Caki2 (cell line): ENCODE results near the gene COL10A1. TPM values are rescaled to one million over a fixed set of nuclear protein-coding genes. Genes with fewer than 3 reads are reported as not detected.

Experiments used
- DNase-seq: peaks from one replicate; pipeline ENCODE4 v3.0.0-alpha.2; 2015; ENCODE audit warnings: low read depth
- in situ Hi-C: cut with HindIII; loops from 2 replicates; pipeline ENCODE4 v1.10.0; 2016; ENCODE audit warnings: low sequenced_read_pairs, low pct_unique_long_range_greater_than_20kb, mixed read lengths
- total RNA-seq: library from RNA; depleted of rRNA; stranded (reverse); fragments of >200 nt; shearing (Covaris generic); gene quantifications from 2 replicates; pipeline ENCODE4 v1.2.3, GENCODE V29; 2014; ENCODE audit warnings: low replicate concordance

COL10A1 gene
- total RNA-seq, 1 experiment from 2014 or later, result not detected

- in situ Hi-C loops, result no loop called here
- no peak for DNase-seq
Measured at GRCh38 chr6:116136373-116136772, 10.4 kb upstream of the COL10A1 start.

- in situ Hi-C loops, result no loop called here
- no peak for DNase-seq
Measured at GRCh38 chr6:116133453-116133852, 7.5 kb upstream of the COL10A1 start.

- DNase-seq, result no peak
- in situ Hi-C loops, result no loop called here
Measured at GRCh38 chr6:116127771-116128493, 2.0 kb upstream of the COL10A1 start.

DNA sequence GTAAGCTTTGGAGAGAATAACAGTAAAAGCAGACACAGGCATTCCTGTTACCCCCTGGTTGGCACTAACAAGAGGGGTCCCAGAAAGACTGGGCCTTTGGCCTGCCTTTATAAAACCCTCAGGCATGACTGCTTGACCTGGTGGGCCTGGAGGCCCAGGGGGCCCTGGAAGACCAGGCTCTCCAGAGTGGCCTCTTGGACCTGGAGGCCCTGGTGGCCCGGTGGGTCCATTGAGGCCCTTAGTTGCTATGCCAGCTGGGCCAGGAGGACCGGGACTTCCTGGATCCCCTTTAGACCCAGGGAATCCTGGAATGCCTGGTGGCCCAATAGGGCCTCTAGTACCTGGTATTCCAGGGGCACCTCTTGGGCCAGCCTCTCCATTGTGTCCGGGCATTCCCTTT, 5.5 kb downstream of the COL10A1 start:
- no peak for DNase-seq
- in situ Hi-C loops, result no loop called here

GRCh38 chr6:116118608-116119007, 7.3 kb downstream of the COL10A1 start:
- DNase-seq, result no peak
- in situ Hi-C loops, result no loop called here

GRCh38 chr6:116115781-116116180, 10.2 kb downstream of the COL10A1 start:
- DNase-seq, result no peak
- in situ Hi-C loops, result no loop called here

GRCh38 chr6:116113386-116113785, 12.5 kb downstream of the COL10A1 start:
- no peak for DNase-seq
- in situ Hi-C loops, result no loop called here

DNA sequence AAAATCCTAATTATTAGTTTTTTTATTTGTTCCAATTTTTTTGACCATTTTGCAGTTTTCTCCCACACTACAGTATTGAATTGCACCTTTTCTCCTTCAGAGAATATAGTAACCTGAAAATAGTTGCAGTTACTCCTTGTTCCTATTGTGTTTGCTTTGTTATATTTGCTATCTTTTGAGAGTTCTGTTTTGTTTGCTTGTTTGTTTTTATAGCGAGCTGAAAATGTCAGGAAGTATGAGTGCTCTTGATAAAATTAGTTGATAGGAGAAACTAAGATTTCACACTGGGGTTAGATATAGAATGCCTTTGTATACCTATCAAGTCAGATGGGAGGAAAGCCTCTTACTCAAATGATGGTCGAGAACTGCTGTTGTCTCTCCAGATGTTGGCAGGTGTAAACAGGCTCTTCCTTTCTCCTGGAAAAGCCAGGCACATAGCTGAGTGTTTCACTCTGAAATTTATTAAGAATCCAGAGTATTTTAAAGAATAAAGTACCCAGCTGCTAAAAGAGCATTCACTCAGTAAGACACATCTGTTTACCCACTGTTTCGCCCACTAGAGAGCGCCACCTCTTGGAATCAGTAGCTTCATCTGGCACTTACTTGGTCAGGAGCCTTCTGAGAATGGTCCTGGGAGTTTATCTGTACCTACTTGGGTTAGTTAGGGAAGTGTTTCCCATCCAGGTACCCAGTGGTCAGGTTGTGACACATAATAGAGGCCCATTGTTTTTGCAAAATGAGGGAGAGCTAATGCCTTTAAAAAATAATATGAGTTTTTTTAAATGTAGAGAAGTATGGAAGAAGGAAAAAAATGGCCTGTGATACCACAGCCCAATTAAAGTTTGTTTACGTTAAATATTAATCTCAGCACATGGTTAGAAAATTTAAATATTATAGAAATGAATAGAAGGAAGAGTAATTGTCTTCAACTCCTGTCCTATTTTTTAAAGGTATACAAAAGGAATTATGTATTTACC, 14.1 kb downstream of the COL10A1 start:
- in situ Hi-C loops, result no loop called here
- DNase-seq, result no peak

- in situ Hi-C loops, result no loop called here
- no peak for DNase-seq
Measured at GRCh38 chr6:116108836-116109235, 17.1 kb downstream of the COL10A1 start.

- no peak for DNase-seq
- in situ Hi-C loops, result no loop called here
Measured at GRCh38 chr6:116106146-116106545, 19.8 kb downstream of the COL10A1 start.

GRCh38 chr6:116105247-116105646, 20.7 kb downstream of the COL10A1 start:
- in situ Hi-C loops, result no loop called here
- DNase-seq, result no peak

DNA sequence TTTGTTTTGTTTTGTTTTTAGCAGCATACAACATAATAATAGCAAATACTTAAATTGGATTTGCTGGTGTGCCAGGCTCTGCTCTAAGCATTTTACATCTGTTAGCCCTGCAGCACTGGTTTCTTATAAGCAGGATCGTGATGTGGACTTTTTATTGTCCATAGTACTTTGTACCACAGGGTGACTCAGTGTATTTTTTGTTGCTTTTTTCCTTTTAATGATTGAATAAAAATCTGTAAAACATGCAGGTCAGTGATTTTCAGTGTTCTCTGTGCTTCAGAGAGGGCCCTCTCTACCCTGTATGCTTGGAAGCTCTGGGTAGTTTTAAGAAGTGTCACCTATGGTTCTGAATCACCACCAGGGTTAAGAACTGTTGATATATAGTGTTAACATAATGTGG, 21.3 kb downstream of the COL10A1 start:
- DNase-seq, result no peak
- in situ Hi-C loops, result no loop called here

- DNase-seq, result no peak
- in situ Hi-C loops, result no loop called here
Measured at GRCh38 chr6:116102873-116103272, 23.1 kb downstream of the COL10A1 start.

- no peak for DNase-seq
- in situ Hi-C loops, result no loop called here
Measured at GRCh38 chr6:116101790-116102189, 24.1 kb downstream of the COL10A1 start.

DNA sequence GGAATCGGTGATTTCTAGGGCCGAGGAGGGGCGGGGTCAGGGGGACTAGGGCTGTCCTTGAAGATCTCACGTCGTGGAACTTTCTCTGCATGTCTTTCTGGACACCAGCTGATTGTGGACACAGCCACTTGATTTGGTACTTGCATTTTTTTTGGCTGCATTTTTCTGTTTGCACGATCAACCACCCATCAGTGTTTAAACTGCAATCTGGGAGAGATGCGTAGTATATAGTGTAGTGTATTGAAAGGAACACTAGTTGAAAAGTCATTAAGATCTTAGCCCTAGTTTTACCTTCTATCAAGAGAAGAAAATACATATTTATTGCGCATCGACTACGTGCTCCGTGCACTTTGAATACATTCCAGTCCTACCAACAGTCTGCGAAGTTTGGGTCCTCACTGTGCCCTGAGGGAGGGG, 24.6 kb downstream of the COL10A1 start:
- in situ Hi-C loops, result no loop called here
- no peak for DNase-seq

GRCh38 chr6:116100419-116101301, 25.3 kb downstream of the COL10A1 start, which contains the start of gene NT5DC1:
Gene NT5DC1, plus strand, starts transcription at chr6:116100853. Its CDS starts 78 bp downstream, at chr6:116100931.
- DNase-seq, result peak; percentile 82
- in situ Hi-C loops, result no loop called here

DNA sequence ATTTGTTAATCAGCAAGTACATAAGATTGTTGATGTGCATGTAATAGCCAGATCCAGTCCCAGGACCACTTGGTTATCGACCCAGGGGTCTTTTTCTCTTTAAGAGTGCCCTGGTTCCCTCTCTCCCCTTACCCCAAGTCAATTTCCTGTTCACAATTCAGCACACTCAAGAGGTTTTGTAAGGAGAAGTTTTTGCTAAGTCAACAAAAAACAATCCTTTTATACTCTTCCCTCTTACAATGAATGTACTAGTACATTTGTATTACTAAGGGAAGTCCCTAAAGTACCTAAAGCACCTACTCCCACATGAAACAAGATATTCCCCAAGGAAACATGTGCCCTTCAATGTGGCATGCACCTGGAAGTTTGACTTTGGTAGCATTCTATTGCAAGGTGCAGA, 26.9 kb downstream of the COL10A1 start:
- no peak for DNase-seq
- in situ Hi-C loops, result no loop called here
